Skeletal muscle satellite cell (primary cell): ENCODE data around the gene DPPA5. TPM values are rescaled to one million over a fixed set of nuclear protein-coding genes. Genes with fewer than 3 reads are reported as not detected.
"Not testable (repeated sequence)": the region's sequence is repeated elsewhere in the genome, so short reads cannot be mapped to it uniquely, and the experiment has no call there.

Experiments used
- H3K27me3 ChIP-seq: 2 replicates; pipeline ENCODE4 v1.7.0; 2013; ENCODE audit warnings: low read length; ENCODE audit not compliant: control insufficient read depth, insufficient read depth
- H3K36me3 ChIP-seq: 2 replicates; pipeline ENCODE4 v1.7.0; 2013; ENCODE audit warnings: mild to moderate bottlenecking, control low read depth, low read length; ENCODE audit not compliant: insufficient read depth
- H3K4me1 ChIP-seq: 2 replicates; pipeline ENCODE4 v1.7.0; 2013; ENCODE audit warnings: low read length; ENCODE audit not compliant: control insufficient read depth, insufficient read depth
- H3K4me2 ChIP-seq: 2 replicates; pipeline ENCODE4 v1.7.0; 2013; ENCODE audit warnings: mild to moderate bottlenecking, low read length
- H3K4me3 ChIP-seq: 2 replicates; pipeline ENCODE4 v1.7.0; 2013; ENCODE audit warnings: low read length
- H3K9ac ChIP-seq: 2 replicates; pipeline ENCODE4 v1.7.0; 2013; ENCODE audit warnings: mild to moderate bottlenecking, low read depth, low read length, moderate library complexity
- H3K9me3 ChIP-seq: replicated peaks from 2 replicates; pipeline ENCODE4 v1.7.0; 2013; ENCODE audit warnings: mild to moderate bottlenecking, control low read depth, low read length
- total RNA-seq: library from RNA; depleted of rRNA; stranded (reverse); fragments of >200 nt; gene quantifications from 2 replicates; pipeline ENCODE4 v1.2.3, GENCODE V29; 2012; rRNA removed

Gene DPPA5
- total RNA-seq: not detected in 2 replicates

DNA sequence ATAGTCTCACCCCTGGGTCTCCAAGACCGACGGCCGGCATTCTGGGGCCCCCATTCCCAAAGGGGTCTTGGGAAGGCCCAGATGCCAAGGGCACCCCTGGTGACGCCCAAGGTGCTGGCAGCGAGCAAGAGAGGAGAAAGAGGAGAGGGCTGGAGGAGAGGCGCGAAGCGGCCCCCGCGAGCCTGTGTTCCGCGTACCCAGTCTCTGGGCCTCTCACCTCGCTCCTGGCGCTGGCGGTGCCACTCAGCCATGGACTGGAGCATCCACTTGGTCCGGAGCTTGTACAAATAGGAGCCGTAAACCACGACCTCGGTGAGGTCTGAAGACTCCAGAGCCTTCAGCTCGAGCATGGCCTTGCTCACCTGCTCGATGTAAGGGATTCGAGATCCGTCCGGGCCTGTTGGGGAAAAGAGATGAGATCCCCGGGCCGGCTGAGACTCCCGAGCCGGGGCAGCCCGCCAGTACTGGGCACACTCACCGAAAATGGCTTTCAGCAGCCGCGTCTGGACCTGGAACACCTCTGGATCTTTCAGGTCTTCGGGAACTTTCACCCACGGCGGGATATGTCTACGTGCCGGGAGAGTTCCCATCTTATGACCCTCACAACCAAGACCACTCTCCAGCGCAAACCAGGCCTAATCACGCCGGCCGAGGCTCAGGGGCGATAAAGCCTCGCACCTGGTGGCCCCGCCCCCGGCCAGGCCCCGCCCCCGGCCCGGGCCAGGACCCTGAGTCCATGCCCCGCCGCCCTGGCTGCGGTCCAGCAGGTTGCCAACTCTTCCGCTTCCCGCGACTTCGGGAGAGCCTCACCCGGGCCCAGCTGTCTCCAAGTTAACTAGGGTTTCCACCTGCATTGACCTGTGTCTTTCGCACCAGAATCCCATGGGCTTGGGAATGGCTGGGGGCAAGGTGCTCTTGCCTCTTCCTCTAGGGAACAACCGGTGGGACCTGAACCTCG, at the start of gene DPPA5:
Gene DPPA5, minus strand, starts transcription at position 641 of the 958 bp plus-strand sequence. Its CDS starts 51 bp downstream, at position 590.
- Histone ChIP-seq H3K4me2 (no peak within 1 kb of the TSS), H3K36me3 (no peaks in the 10 kb centered on the region), H3K4me1 (no peaks in the 10 kb centered on the region), H3K9me3 (no peaks in the 10 kb centered on the region), H3K4me3 (no peak within 1 kb of the TSS), H3K27me3 (peaks cover 6% of the 10 kb centered on the region), H3K9ac (no peak within 1 kb of the TSS)

- H3K4me2 ChIP-seq: no peak overlapping the region
- H3K36me3 ChIP-seq: no peaks in the 10 kb centered on the region
These were observed 46.6 kb upstream of the DPPA5 start for GRCh38 chr6:73400656-73401055.

DNA sequence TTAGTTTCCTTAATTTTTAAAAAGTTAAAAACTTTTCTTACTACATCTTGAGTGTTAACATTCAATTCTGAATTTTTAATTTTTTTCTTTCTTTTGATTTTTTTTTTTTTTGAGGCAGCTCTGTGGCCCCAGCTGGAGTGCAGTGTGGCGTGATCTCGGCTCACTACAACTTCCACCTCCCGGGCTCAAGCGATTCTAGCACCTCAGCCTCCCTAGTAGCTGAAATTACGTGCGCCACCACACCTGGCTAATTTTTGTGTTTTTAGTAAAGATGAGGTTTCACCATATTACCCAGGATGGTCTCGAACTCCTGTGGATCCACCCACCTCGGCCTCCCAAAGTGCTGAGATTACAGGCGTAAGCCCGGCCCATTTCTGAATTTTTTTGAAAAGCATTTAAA, 41.8 kb upstream of the DPPA5 start:
- H3K36me3 ChIP-seq: no peaks in the 10 kb centered on the region

More at GRCh38 chr6:73400656-73401055, 46.6 kb upstream of the DPPA5 start:
- no peaks in the 10 kb centered on the region for H3K27me3 ChIP-seq
- H3K9ac ChIP-seq: no peak overlapping the region
- no peaks in the 10 kb centered on the region for H3K4me1 ChIP-seq
- H3K4me3 ChIP-seq: no peak overlapping the region
- H3K9me3 ChIP-seq: no peaks in the 10 kb centered on the region

GRCh38 chr6:73394577-73395354, 40.7 kb upstream of the DPPA5 start, which contains the start of gene DDX43:
Gene DDX43 (plus strand): TSS chr6:73394828. CDS start chr6:73394906, 78 bp downstream.
- Histone ChIP-seq H3K4me2 (no peak within 1 kb of the TSS), H3K36me3 (no peaks in the 10 kb centered on the region), H3K4me3 (no peak within 1 kb of the TSS), H3K9me3 (no peaks in the 10 kb centered on the region), H3K4me1 (no peaks in the 10 kb centered on the region), H3K9ac (no peak within 1 kb of the TSS), H3K27me3 (no peaks in the 10 kb centered on the region)

More for the DNA sequence above, 41.8 kb upstream of the DPPA5 start:
- no peak overlapping the region for H3K9ac ChIP-seq
- H3K9me3 ChIP-seq: no peaks in the 10 kb centered on the region
- H3K27me3 ChIP-seq: no peaks in the 10 kb centered on the region
- no peak overlapping the region for H3K4me2 ChIP-seq
- no peaks in the 10 kb centered on the region for H3K4me1 ChIP-seq
- H3K4me3 ChIP-seq: no peak overlapping the region

GRCh38 chr6:73393278-73393677, 39.2 kb upstream of the DPPA5 start:
- Histone ChIP-seq H3K4me2 (no peak overlapping the region), H3K27me3 (no peaks in the 10 kb centered on the region), H3K4me1 (peaks cover 3% of the 10 kb centered on the region)

GRCh38 chr6:73392188-73392587, 38.1 kb upstream of the DPPA5 start:
- H3K27me3 ChIP-seq, H3K4me3 ChIP-seq, H3K36me3 ChIP-seq, H3K9ac ChIP-seq, H3K9me3 ChIP-seq, H3K4me2 ChIP-seq, H3K4me1 ChIP-seq: not testable (repeated sequence)

More at GRCh38 chr6:73393278-73393677, 39.2 kb upstream of the DPPA5 start:
- Histone ChIP-seq H3K9me3 (no peaks in the 10 kb centered on the region), H3K9ac (no peak overlapping the region), H3K36me3 (no peaks in the 10 kb centered on the region), H3K4me3 (no peak overlapping the region)

DNA sequence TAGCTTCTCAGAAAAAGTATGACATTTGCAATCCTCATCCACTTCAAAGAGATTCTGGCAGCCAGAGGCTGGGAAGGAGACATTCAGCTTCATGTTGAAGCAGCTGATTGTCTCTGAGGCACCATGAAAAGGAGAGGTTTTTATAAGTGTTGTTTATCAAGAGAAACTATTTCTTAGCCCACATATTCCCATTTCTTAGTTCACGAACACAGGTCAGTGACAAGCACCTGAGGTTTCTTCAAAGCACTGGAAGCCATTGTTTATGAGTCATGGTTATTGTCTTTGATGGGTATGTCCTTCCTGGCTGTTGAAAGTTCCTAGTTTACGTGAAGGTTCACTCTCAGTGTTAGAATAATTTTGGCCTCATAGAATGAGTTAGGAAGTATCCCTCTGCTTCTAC, 37.6 kb upstream of the DPPA5 start:
- Histone ChIP-seq H3K9ac (no peak overlapping the region), H3K4me2 (no peak overlapping the region), H3K27me3 (no peaks in the 10 kb centered on the region), H3K9me3 (no peaks in the 10 kb centered on the region), H3K4me3 (no peak overlapping the region), H3K36me3 (no peaks in the 10 kb centered on the region), H3K4me1 (peaks cover 3% of the 10 kb centered on the region)

- H3K36me3 ChIP-seq: no peaks in the 10 kb centered on the region
- no peaks in the 10 kb centered on the region for H3K9me3 ChIP-seq
- peaks cover 3% of the 10 kb centered on the region for H3K4me1 ChIP-seq
These were observed 35.8 kb upstream of the DPPA5 start for GRCh38 chr6:73389854-73390253.

DNA sequence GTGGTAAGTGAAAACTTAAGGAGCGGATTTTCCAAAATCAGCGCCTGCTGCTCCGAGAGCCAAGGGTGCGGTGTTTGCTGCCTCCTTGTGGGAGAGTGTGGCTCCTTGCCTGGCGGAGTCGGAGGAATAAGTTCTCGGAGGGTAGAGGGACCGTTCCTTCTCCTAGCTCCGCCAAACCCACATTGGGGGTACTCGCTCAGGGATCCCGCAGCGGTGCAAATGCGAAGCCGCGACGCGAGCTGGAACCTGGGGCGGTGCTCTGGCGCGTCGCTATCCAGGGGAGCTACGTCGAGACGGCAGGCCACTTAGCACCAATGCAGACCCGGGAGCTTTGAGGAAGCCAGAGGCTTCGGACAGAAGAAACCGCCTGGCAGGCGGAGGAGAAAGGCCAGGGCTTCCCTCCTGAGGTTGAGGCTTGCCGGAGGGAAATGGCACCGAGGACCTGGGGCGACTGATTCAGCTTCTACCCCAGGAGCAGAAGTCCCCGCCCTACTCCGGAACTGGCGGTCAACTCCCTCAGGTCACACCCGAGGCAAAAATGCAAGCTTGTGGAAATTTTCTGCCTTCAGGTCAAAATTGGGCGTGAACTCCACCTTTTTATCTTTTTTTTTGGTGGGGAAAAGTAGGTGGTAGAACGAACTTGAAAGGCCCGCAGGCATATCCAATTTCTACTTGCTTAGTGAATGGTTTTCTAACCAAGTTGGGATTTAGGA, 34.9 kb upstream of the DPPA5 start:
- Histone ChIP-seq H3K4me3 (peak overlapping the region; percentile 80), H3K27me3 (no peaks in the 10 kb centered on the region), H3K9ac (peak overlapping the region; percentile 64), H3K4me2 (peak overlapping the region; percentile 97), H3K4me1 (peaks cover 3% of the 10 kb centered on the region), H3K9me3 (no peaks in the 10 kb centered on the region), H3K36me3 (no peaks in the 10 kb centered on the region)

More at GRCh38 chr6:73389854-73390253, 35.8 kb upstream of the DPPA5 start:
- Histone ChIP-seq H3K27me3 (no peaks in the 10 kb centered on the region), H3K4me3 (no peak overlapping the region), H3K9ac (no peak overlapping the region), H3K4me2 (no peak overlapping the region)

GRCh38 chr6:73388433-73388799, 34.3 kb upstream of the DPPA5 start:
- H3K9me3 ChIP-seq: no peaks in the 10 kb centered on the region
- H3K4me3 ChIP-seq: peak overlapping the region; percentile 80
- no peaks in the 10 kb centered on the region for H3K36me3 ChIP-seq
- peaks cover 3% of the 10 kb centered on the region for H3K4me1 ChIP-seq
- peak overlapping the region; percentile 64 for H3K9ac ChIP-seq
- peak overlapping the region; percentile 97 for H3K4me2 ChIP-seq
- no peaks in the 10 kb centered on the region for H3K27me3 ChIP-seq
